Measurements from ENCODE around the gene CYP4V2. TPM values are rescaled to one million over a fixed set of nuclear protein-coding genes. Genes with fewer than 3 reads are reported as not detected.
"Not testable (repeated sequence)": the region's sequence is repeated elsewhere in the genome, so short reads cannot be mapped to it uniquely, and the experiment has no call there.

CYP4V2 gene
- total RNA-seq, 4 donors from 2014 or later: 7.0 to 12.1 (median 7.9) TPM

DNA sequence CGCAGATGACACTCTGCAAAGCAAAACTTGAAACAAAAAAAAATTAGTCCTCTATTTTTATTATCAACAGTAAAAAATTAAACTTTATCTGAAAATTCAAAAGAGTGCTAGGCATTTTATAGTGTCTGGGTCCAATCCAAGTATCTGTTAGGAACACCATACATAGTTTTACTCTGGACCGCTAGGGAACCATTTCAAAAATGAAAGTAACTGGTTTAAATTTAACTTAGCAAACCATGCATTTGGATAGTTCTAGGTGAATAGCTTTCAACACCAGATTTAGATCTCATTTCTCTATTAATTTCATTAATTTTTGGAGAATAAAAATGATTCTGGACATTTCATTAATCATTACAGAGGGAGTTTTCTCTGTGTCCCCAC, 37.1 kb downstream of the CYP4V2 start:
- Histone ChIP-seq H3K36me3 (no peaks in the 10 kb centered on the region), H3K4me1 (no peaks in the 10 kb centered on the region), H3K9me3 (peaks cover 8% of the 10 kb centered on the region), H3K27ac (no peak overlapping the region), H3K27me3 (no peaks in the 10 kb centered on the region), H3K4me3 (no peak overlapping the region)
- TF ChIP-seq EP300 (IDR thresholded peaks at IDR 0.05): no peak
- 69% methylated on average over 2 of the region's 2 CpGs for WGBS
- no peak for DNase-seq (ENCODE audit: low spot score in 2 of 2)

DNA sequence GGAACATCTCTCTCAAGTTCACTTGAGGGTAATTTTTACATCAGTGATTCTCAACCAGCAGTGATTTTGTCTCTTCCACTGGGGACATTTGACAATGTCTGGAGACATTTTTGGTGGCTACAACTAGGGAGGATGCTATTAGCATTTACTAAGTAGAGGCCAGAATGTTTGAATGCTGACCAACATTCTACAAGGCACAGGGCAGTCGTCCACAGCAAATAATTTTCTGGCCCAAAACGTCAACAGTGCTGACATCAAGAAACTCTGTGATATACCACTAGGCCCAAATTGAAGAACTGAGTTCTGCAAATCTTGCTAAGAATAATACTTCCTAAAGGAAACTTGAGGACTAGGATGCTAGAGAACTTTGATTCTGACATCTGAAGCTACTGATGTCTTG, 43.0 kb downstream of the CYP4V2 start:
- DNase-seq (ENCODE audit: low spot score in 2 of 2): no peak
- no peak overlapping the region for H3K4me3 ChIP-seq
- no peak overlapping the region for H3K27ac ChIP-seq
- WGBS: 64% methylated on average over 2 of the region's 2 CpGs
- no peaks in the 10 kb centered on the region for H3K36me3 ChIP-seq
- no peaks in the 10 kb centered on the region for H3K4me1 ChIP-seq
- TF ChIP-seq POLR2AphosphoS5 (IDR thresholded peaks at IDR 0.05) (no peak), EP300 (IDR thresholded peaks at IDR 0.05) (no peak), POLR2A (IDR thresholded peaks at IDR 0.05) (no peak)
- TF ChIP-seq, protein P1, sequence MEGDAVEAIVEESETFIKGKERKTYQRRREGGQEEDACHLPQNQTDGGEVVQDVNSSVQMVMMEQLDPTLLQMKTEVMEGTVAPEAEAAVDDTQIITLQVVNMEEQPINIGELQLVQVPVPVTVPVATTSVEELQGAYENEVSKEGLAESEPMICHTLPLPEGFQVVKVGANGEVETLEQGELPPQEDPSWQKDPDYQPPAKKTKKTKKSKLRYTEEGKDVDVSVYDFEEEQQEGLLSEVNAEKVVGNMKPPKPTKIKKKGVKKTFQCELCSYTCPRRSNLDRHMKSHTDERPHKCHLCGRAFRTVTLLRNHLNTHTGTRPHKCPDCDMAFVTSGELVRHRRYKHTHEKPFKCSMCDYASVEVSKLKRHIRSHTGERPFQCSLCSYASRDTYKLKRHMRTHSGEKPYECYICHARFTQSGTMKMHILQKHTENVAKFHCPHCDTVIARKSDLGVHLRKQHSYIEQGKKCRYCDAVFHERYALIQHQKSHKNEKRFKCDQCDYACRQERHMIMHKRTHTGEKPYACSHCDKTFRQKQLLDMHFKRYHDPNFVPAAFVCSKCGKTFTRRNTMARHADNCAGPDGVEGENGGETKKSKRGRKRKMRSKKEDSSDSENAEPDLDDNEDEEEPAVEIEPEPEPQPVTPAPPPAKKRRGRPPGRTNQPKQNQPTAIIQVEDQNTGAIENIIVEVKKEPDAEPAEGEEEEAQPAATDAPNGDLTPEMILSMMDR (IDR thresholded peaks at IDR 0.05): no peak
- H3K27me3 ChIP-seq: no peaks in the 10 kb centered on the region
- no peaks in the 10 kb centered on the region for H3K9me3 ChIP-seq

DNA sequence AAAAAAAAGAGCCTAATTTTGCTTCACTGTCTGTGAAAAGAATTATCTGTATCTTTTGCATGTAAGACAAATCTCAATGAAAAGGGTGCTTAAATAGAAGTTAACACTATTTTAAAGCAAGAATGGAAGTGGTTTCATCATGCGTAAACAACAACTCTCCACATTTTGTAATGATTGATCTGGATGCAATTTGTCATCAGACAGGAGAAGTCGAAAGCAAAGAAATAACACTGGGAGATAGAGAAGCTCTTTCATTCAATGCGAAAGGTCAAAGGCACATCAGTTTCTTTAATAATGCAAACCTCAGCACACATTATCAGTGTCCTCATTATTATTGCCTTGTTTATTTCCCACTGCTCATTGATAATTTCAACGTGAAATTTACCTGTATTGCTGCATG, 44.8 kb downstream of the CYP4V2 start:
- no peak for DNase-seq (ENCODE audit: low spot score in 2 of 2)
- TF ChIP-seq POLR2AphosphoS5 (IDR thresholded peaks at IDR 0.05) (no peak), EP300 (IDR thresholded peaks at IDR 0.05) (no peak), POLR2A (IDR thresholded peaks at IDR 0.05) (no peak)
- TF ChIP-seq, protein P1 (IDR thresholded peaks at IDR 0.05): no peak
- no peaks in the 10 kb centered on the region for H3K27me3 ChIP-seq
- no peak overlapping the region for H3K4me3 ChIP-seq
- WGBS: 86% methylated on average over 4 of the region's 4 CpGs
- H3K4me1 ChIP-seq: no peaks in the 10 kb centered on the region
- no peaks in the 10 kb centered on the region for H3K9me3 ChIP-seq
- H3K36me3 ChIP-seq: no peaks in the 10 kb centered on the region
- H3K27ac ChIP-seq: no peak overlapping the region

DNA sequence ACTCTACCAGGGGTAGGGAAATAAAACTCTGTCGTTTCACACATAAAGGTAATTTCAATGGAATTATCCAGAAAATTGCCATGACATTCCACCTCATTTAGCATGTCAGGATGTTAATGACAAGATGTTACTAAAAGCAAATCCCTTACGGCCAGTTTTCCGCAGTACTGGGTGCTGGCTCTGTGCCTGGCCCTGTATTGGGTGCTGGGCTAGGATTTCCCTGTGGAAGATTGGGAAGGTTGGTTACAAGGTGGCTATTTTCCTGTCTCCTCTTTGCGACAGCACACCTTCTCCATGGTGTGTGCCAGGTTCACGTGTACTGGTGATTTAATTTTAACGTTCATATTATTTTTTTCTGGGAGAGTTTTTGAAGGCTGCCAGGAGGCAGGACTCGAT, 49.1 kb downstream of the CYP4V2 start:
- H3K36me3 ChIP-seq: no peaks in the 10 kb centered on the region
- H3K4me1 ChIP-seq: no peaks in the 10 kb centered on the region
- no peaks in the 10 kb centered on the region for H3K27me3 ChIP-seq
- no peaks in the 10 kb centered on the region for H3K9me3 ChIP-seq
- no peak for DNase-seq (ENCODE audit: low spot score in 2 of 2)
- WGBS: 72% methylated on average over 7 of the region's 7 CpGs
- no peak overlapping the region for H3K4me3 ChIP-seq
- H3K27ac ChIP-seq: no peak overlapping the region
- TF ChIP-seq, protein P1 (IDR thresholded peaks at IDR 0.05): no peak
- TF ChIP-seq POLR2A (IDR thresholded peaks at IDR 0.05): no peak
- TF ChIP-seq POLR2AphosphoS5 (IDR thresholded peaks at IDR 0.05): no peak
- no peak for TF ChIP-seq EP300 (IDR thresholded peaks at IDR 0.05)

DNA sequence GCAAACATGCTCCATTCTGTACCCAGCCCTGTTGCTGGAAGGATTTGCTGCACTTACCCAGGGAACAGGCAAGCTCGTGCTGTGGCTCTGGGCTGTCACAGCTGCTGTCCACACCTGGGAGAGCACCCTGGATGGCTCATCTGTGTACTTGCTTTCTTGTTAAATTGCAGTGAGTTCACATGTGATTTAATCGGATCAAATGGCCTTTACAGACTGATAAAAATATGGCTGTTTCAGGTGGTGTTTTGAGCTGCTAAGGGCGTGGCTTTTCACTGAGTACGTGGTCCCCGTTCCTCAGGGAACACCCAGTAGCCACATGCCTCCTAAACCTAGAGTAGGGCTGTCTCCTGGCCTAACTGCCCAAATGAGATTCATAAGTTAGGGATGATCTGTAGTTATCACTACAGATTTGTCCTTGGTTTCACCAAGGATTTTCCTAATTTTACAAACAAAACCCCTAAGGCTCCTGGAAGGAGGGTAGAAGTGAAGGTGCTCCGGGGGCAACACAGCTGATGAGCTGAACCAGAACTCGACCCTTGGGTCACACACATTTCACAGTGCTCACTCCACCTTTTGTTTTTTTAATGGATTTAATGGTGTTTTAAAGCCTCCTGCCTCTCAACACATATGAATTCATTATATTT, 49.6 kb downstream of the CYP4V2 start:
- Histone ChIP-seq H3K4me1 (no peaks in the 10 kb centered on the region), H3K27ac (no peak overlapping the region), H3K9me3 (peaks cover under 1% of the 10 kb centered on the region), H3K4me3 (no peak overlapping the region), H3K27me3 (no peaks in the 10 kb centered on the region), H3K36me3 (no peaks in the 10 kb centered on the region)
- no peak for TF ChIP-seq POLR2A (IDR thresholded peaks at IDR 0.05)
- TF ChIP-seq, protein P1 (IDR thresholded peaks at IDR 0.05): no peak
- TF ChIP-seq EP300 (IDR thresholded peaks at IDR 0.05): no peak
- no peak for TF ChIP-seq POLR2AphosphoS5 (IDR thresholded peaks at IDR 0.05)
- no peak for DNase-seq (ENCODE audit: low spot score in 2 of 2)
- 76% methylated on average over 7 of the region's 7 CpGs for WGBS

DNA sequence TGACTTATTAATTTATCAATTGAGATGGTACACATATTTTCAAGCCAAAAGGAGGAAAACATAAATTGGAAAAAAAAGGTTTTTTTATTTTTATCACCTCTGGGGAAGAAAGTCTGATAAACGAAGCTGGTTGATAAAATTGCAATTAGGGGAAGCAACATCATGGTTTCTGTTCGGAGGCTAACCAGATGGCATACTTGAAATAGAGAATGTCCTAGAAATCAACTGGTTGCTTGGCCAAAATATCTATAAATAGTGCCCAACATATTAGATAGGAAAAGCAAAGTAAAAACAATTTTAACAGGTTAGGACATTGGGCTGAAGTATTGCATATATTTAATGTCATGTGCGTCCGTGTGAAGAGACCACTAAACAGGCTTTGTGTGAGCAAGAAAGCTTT, 50.2 kb downstream of the CYP4V2 start:
- WGBS: 85% methylated on average over 4 of the region's 4 CpGs
- Histone ChIP-seq H3K36me3 (no peaks in the 10 kb centered on the region), H3K9me3 (peaks cover 3% of the 10 kb centered on the region), H3K4me1 (no peaks in the 10 kb centered on the region), H3K27ac (no peak overlapping the region), H3K27me3 (no peaks in the 10 kb centered on the region), H3K4me3 (no peak overlapping the region)
- TF ChIP-seq EP300 (IDR thresholded peaks at IDR 0.05): no peak
- TF ChIP-seq POLR2A (IDR thresholded peaks at IDR 0.05): no peak
- TF ChIP-seq POLR2AphosphoS5 (IDR thresholded peaks at IDR 0.05): no peak
- TF ChIP-seq, protein P1 (IDR thresholded peaks at IDR 0.05): no peak
- no peak for DNase-seq (ENCODE audit: low spot score in 2 of 2)

DNA sequence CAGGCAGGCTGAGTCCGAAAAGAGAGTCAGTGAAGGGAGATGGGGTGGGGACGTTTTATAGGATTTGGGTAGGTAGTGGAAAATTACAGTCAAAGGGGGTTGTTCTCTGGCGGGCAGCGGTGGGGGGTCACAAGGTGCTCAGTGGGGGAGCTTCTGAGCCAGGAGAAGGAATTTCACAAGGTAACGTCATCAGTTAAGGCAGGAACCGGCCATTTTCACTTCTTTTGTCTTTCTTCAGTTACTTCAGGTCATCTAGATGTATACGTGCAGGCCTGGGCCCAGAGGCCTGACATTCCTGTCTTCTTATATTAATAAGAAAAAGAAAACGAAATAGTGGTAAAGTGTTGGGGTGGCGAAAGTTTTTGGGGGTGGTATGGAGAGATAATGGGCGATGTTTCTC, 50.7 kb downstream of the CYP4V2 start:
- not testable (repeated sequence) for H3K9me3 ChIP-seq; H3K4me1 ChIP-seq; H3K27ac ChIP-seq; H3K36me3 ChIP-seq; DNase-seq (ENCODE audit: low spot score in 2 of 2); H3K27me3 ChIP-seq; H3K4me3 ChIP-seq
- 84% methylated on average over 10 of the region's 10 CpGs for whole genome bisulfite sequencing
